SK-N-SH (cell line): ENCODE data around the gene COMMD10. TPM values are rescaled to one million over a fixed set of nuclear protein-coding genes. Genes with fewer than 3 reads are reported as not detected.

Experiments
- CTCF ChIA-PET: fragments of 300-600, 350-600 bp; formaldehyde crosslinking; extraction: SDS; loops from one replicate; lab custom pipeline; 2021; lab: Yijun Ruan, JAX
- POLR2A ChIA-PET: fragments of 350-600 bp; sonication (Branson Sonifier 250); formaldehyde crosslinking; extraction: SDS; loops from one replicate; lab custom pipeline; 2020; ENCODE audit warnings: antibody characterized with exemption, inconsistent platforms; lab: Yijun Ruan, JAX
- DNase-seq: peaks from one replicate; pipeline ENCODE4 v3.0.0; 2012
- H2AFZ ChIP-seq: fragments of 200-600 bp; sonication (generic); 2 replicates; pipeline ENCODE4 v1.8.1; 2016; ENCODE audit warnings: antibody characterized with exemption, mild to moderate bottlenecking, low read depth
- H3F3A ChIP-seq: fragments of 200-600 bp; sonication (generic); replicated peaks from 2 replicates; pipeline ENCODE3; 2016; ENCODE audit warnings: antibody characterized with exemption, mild to moderate bottlenecking; ENCODE audit not compliant: insufficient read depth
- H3K27ac ChIP-seq, 2 experiments: fragments of 200-500 bp in 1 of 2; fragments of 200-600 bp in 1 of 2; sonication (Bioruptor generic) in 1 of 2; sonication (generic), shearing (Covaris generic) in 1 of 2; 2 replicates each; pipeline versions ENCODE4 v1.5.1 to v1.6.1; 2014 to 2016; ENCODE audit warnings: low read depth in 2 of 2, inconsistent platforms in 1 of 2, low read length in 1 of 2, mild to moderate bottlenecking in 1 of 2, mixed read lengths in 1 of 2
- H3K27me3 ChIP-seq: fragments of 200-600 bp; sonication (generic), shearing (Covaris generic); 2 replicates; pipeline ENCODE4 v1.6.1; 2016; ENCODE audit warnings: mixed run types; ENCODE audit not compliant: insufficient read depth
- H3K36me3 ChIP-seq, 2 experiments: fragments of 200-500 bp in 1 of 2; fragments of 200-600 bp in 1 of 2; sonication (Bioruptor generic) in 1 of 2; sonication (generic) in 1 of 2; replicated peaks in 1 of 2; 2 replicates each; pipeline versions ENCODE3 to v1.5.1; 2014 to 2016; ENCODE audit warnings: low read length in 1 of 2, mild to moderate bottlenecking in 1 of 2; ENCODE audit not compliant: insufficient read depth in 2 of 2, control insufficient read depth in 1 of 2
- H3K4me1 ChIP-seq, 2 experiments: fragments of 200-500 bp in 1 of 2; fragments of 200-600 bp in 1 of 2; sonication (Bioruptor generic) in 1 of 2; sonication (generic), shearing (Covaris generic) in 1 of 2; 2 replicates each; pipeline versions ENCODE4 v1.5.1 to v1.6.1; 2014 to 2016; ENCODE audit warnings: low read depth in 1 of 2, low read length in 1 of 2, mixed run types in 1 of 2; ENCODE audit not compliant: insufficient read depth in 2 of 2, control insufficient read depth in 1 of 2
- H3K4me2 ChIP-seq: fragments of 200-600 bp; sonication (generic), shearing (Covaris generic); 2 replicates; pipeline ENCODE4 v1.6.1; 2017; ENCODE audit warnings: mixed run types
- H3K4me3 ChIP-seq, 2 experiments: fragments of 200-500 bp in 1 of 2; fragments of 200-600 bp in 1 of 2; sonication (Bioruptor generic) in 1 of 2; sonication (generic), shearing (Covaris generic) in 1 of 2; 2 replicates each; pipeline versions ENCODE4 v1.5.1 to v1.8.1; 2014 to 2016; ENCODE audit warnings: low read depth in 2 of 2, inconsistent platforms in 1 of 2, low read length in 1 of 2, mild to moderate bottlenecking in 1 of 2, mixed read lengths in 1 of 2, moderate library complexity in 1 of 2
- H3K79me2 ChIP-seq: fragments of 200-600 bp; sonication (generic); 2 replicates; pipeline ENCODE4 v1.8.1; 2017; ENCODE audit warnings: mild to moderate bottlenecking; ENCODE audit not compliant: insufficient read depth
- H3K9ac ChIP-seq: fragments of 200-600 bp; sonication (generic); 2 replicates; pipeline ENCODE4 v1.6.1; 2017; ENCODE audit warnings: mixed run types
- H3K9me2 ChIP-seq: fragments of 200-600 bp; sonication (generic); 2 replicates; pipeline ENCODE4 v1.6.1; 2017; ENCODE audit warnings: mixed run types
- H3K9me3 ChIP-seq: fragments of 200-600 bp; sonication (generic); 2 replicates; pipeline ENCODE4 v1.6.1; 2017; ENCODE audit warnings: mixed run types, mild to moderate bottlenecking, moderate library complexity
- H4K20me1 ChIP-seq: fragments of 200-600 bp; sonication (generic); 2 replicates; pipeline ENCODE4 v1.6.1; 2017; ENCODE audit warnings: mild to moderate bottlenecking, mixed run types; ENCODE audit not compliant: insufficient read depth
- CTCF ChIP-seq: fragments of 200-600 bp; sonication (generic); IDR thresholded peaks from 2 replicates; pipeline ENCODE4 v1.6.1; 2017; ENCODE audit warnings: antibody characterized with exemption, mild to moderate bottlenecking, moderate library complexity
- ELF1 ChIP-seq: IDR thresholded peaks from 2 replicates; pipeline ENCODE4 v1.4.0; 2012
- EP300 ChIP-seq, 2 experiments: IDR thresholded peaks; 2 replicates each; pipeline versions ENCODE4 v1.4.0 to v1.6.1; 2012; ENCODE audit warnings: borderline replicate concordance in 1 of 2, low read depth in 1 of 2, low read length in 1 of 2
- EZH2phosphoT487 ChIP-seq: fragments of 200-600 bp; sonication (generic); IDR thresholded peaks from 2 replicates; pipeline ENCODE4 v1.6.1; 2017; ENCODE audit warnings: low read depth, mixed run types, mild to moderate bottlenecking, antibody characterized with exemption, moderate library complexity, borderline replicate concordance
- FOSL2 ChIP-seq: IDR thresholded peaks from 2 replicates; pipeline ENCODE4 v1.4.0; 2012; ENCODE audit warnings: low read depth, mild to moderate bottlenecking, moderate library complexity, borderline replicate concordance
- FOXJ3 ChIP-seq: sonication (generic); formaldehyde crosslinking; IDR thresholded peaks from 2 replicates; pipeline ENCODE4 v1.5.1; 2020; ENCODE audit warnings: mild to moderate bottlenecking, missing genetic modification reagents
- GABPA ChIP-seq: IDR thresholded peaks from 2 replicates; pipeline ENCODE4 v1.4.0; 2012; ENCODE audit warnings: low read depth, mild to moderate bottlenecking
- MAX ChIP-seq: IDR thresholded peaks from 2 replicates; pipeline ENCODE4 v1.4.0; 2012; ENCODE audit warnings: low read depth
- MEF2A ChIP-seq: IDR thresholded peaks from 2 replicates; pipeline ENCODE4 v1.4.0; 2012; ENCODE audit warnings: low read depth, borderline replicate concordance
- NRF1 ChIP-seq: IDR thresholded peaks from 2 replicates; pipeline ENCODE4 v1.6.1; 2012; ENCODE audit warnings: low read depth, mild to moderate bottlenecking, low read length
- POLR2AphosphoS5 ChIP-seq: IDR thresholded peaks from 2 replicates; pipeline ENCODE4 v1.6.1; 2012; ENCODE audit warnings: low read depth, low read length
- RAD21 ChIP-seq: IDR thresholded peaks from 2 replicates; pipeline ENCODE4 v1.6.1; 2012; ENCODE audit warnings: mild to moderate bottlenecking, low read length
- RCOR1 ChIP-seq: fragments of 150-350 bp; IDR thresholded peaks from 2 replicates; pipeline ENCODE4 v1.6.1; 2017; ENCODE audit warnings: antibody characterized with exemption, low read length
- RFX5 ChIP-seq: IDR thresholded peaks from 2 replicates; pipeline ENCODE4 v1.6.1; 2012; ENCODE audit warnings: mild to moderate bottlenecking, improper control_type of control experiment, low read length
- SIN3A ChIP-seq: IDR thresholded peaks from 2 replicates; pipeline ENCODE4 v1.6.1; 2012; ENCODE audit warnings: low read depth, mild to moderate bottlenecking, low read length, moderate library complexity, borderline replicate concordance
- TEAD4 ChIP-seq: IDR thresholded peaks from 2 replicates; pipeline ENCODE4 v1.4.0; 2012; ENCODE audit warnings: mild to moderate bottlenecking, borderline replicate concordance; ENCODE audit not compliant: insufficient read depth
- USF1 ChIP-seq: IDR thresholded peaks from 2 replicates; pipeline ENCODE4 v1.4.0; 2012; ENCODE audit warnings: low read depth, borderline replicate concordance
- ZBTB33 ChIP-seq: IDR thresholded peaks from 2 replicates; pipeline ENCODE4 v1.4.0; 2012; ENCODE audit warnings: low read depth, borderline replicate concordance
- polyA plus RNA-seq, 3 experiments: library from polyadenylated mRNA; depleted of rRNA; stranded (reverse); fragments of >200 nt; gene quantifications; 2 replicates each; pipeline ENCODE4 v1.2.3, GENCODE V29; 2012
- TF ChIP-seq, protein P1 (sequence below): fragments of 150-350 bp; IDR thresholded peaks from 2 replicates; pipeline ENCODE4 v1.6.1; 2017; ENCODE audit warnings: antibody characterized with exemption, low read length, low read depth, borderline replicate concordance

COMMD10 gene
- polyA plus RNA-seq, 1 of the 3 experiments (the other 2 are of a cell fraction): 9.4 TPM

DNA sequence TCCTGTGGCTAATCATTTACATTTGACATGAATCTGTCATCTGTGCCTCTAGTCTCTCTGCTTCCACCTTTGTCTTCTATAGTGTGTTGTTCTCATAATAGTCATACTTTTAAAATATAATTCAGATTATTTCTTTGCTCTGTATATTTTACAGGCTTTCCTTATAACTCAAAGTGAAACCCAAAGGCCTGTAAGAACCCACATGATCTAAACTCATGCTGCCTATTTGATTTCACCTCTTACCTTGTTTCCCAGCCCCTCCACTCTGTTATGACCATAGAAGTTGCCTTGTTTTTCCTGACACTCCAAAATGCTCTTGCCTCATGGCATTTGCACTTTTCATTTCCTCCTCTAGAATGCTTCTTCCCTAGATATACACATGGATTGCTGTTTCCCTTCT lies 74.2 kb downstream of the COMMD10 start:
- CTCF ChIA-PET: no interaction called here
- no peak for DNase-seq
- no peak overlapping the region for H3K9ac ChIP-seq
- H4K20me1 ChIP-seq: no peaks in the 10 kb centered on the region
- no peaks in the 10 kb centered on the region for H3K9me3 ChIP-seq
- no peaks in the 10 kb centered on the region for H3K9me2 ChIP-seq
- no peaks in the 10 kb centered on the region for H3K36me3 ChIP-seq
- no peak overlapping the region for H3K27ac ChIP-seq
- no peak overlapping the region for H3K4me3 ChIP-seq
- no peaks in the 10 kb centered on the region for H3F3A ChIP-seq
- H3K4me1 ChIP-seq: no peaks in the 10 kb centered on the region; a peak in 2 of 4 replicates
- POLR2A ChIA-PET: no interaction called here
- no peak overlapping the region for H2AFZ ChIP-seq
- no peak for TF ChIP-seq MEF2A
- TF ChIP-seq RAD21: no peak
- TF ChIP-seq EP300 (IDR thresholded peaks at IDR 0.05; ENCODE audit: borderline replicate concordance in 1 of 2, low read depth in 1 of 2, low read length in 1 of 2): no peak
- TF ChIP-seq NRF1: no peak
- no peak for TF ChIP-seq FOSL2
- TF ChIP-seq POLR2AphosphoS5: no peak
- TF ChIP-seq ZBTB33: no peak
- TF ChIP-seq, protein P1, sequence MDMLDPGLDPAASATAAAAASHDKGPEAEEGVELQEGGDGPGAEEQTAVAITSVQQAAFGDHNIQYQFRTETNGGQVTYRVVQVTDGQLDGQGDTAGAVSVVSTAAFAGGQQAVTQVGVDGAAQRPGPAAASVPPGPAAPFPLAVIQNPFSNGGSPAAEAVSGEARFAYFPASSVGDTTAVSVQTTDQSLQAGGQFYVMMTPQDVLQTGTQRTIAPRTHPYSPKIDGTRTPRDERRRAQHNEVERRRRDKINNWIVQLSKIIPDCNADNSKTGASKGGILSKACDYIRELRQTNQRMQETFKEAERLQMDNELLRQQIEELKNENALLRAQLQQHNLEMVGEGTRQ: no peak
- TF ChIP-seq RCOR1: no peak
- TF ChIP-seq FOXJ3 (CRISPR knock-in tag): no peak
- no peak for TF ChIP-seq USF1
- TF ChIP-seq TEAD4: no peak
- TF ChIP-seq MAX: no peak
- TF ChIP-seq CTCF: no peak
- TF ChIP-seq RFX5: no peak
- TF ChIP-seq GABPA: no peak
- no peak for TF ChIP-seq EZH2phosphoT487
- TF ChIP-seq SIN3A: no peak
- no peak for TF ChIP-seq ELF1
- no peak overlapping the region for H3K4me2 ChIP-seq
- H3K79me2 ChIP-seq: peaks cover 5% of the 10 kb centered on the region; the same call in 1 of the 2 replicates
- no peaks in the 10 kb centered on the region for H3K27me3 ChIP-seq
